Esophagus squamous epithelium (tissue), 4 donors: ENCODE data around the gene WDR70.

Experiments
- CTCF ChIP-seq, 6 experiments: fragments of 450-650 bp in 4 of 6; fragments of 200-600 bp in 2 of 6; sonication (generic) in 2 of 6; IDR thresholded peaks; one replicate each; pipeline ENCODE4 v1.5.1; 2016 to 2019; ENCODE audit warnings: antibody characterized with exemption in 6 of 6, mild to moderate bottlenecking in 4 of 6, moderate library complexity in 4 of 6
- POLR2A ChIP-seq, 4 donors: fragments of 450-650 bp; IDR thresholded peaks; one replicate each; pipeline ENCODE4 v1.6.1; 2017; ENCODE audit warnings: antibody characterized with exemption in 4 of 4, mild to moderate bottlenecking in 4 of 4, moderate library complexity in 3 of 4

- no peak for TF ChIP-seq CTCF (IDR thresholded peaks at IDR 0.05)
- TF ChIP-seq POLR2A (IDR thresholded peaks at IDR 0.05), result no peak
Measured at GRCh38 chr5:37568893-37569292, 189.8 kb downstream of the WDR70 start.
